Endothelial cell of umbilical vein (primary cell): ENCODE data around the gene CHRNA1. TPM values are rescaled to one million over a fixed set of nuclear protein-coding genes. Genes with fewer than 3 reads are reported as not detected.

Source experiments
- BruUV-seq: library from RNA; stranded (reverse); fragments of 400-500 nt; replicated peaks from 2 replicates; lab custom pipeline; 2021; lab: Mats Ljungman, UMichigan
- CTCF ChIA-PET: fragments of 300-600, 350-600 bp; sonication (Branson Sonifier 250); formaldehyde crosslinking; loops from one replicate; lab custom pipeline; 2021; ENCODE audit warnings: antibody characterized with exemption, inconsistent platforms; lab: Charles Lee
- POLR2A ChIA-PET: fragments of 300-600, 350-600 bp; sonication (Branson Sonifier 250); formaldehyde crosslinking; loops from one replicate; lab custom pipeline; 2021; ENCODE audit warnings: antibody characterized with exemption, inconsistent platforms; lab: Charles Lee
- DNase-seq: peaks from one replicate; pipeline ENCODE4 v3.0.0-alpha.2; 2011; ENCODE audit warnings: low read depth, low spot score
- FAIRE-seq: peaks from 2 replicates; lab custom pipeline; 2011; peaks lifted over from hg19 to GRCh38; lab: Jason Lieb, UNC
- H2AFZ ChIP-seq: 2 replicates; pipeline ENCODE4 v1.6.0; 2012; ENCODE audit warnings: low read depth, low read length, control low read depth, inconsistent platforms
- H3K27ac ChIP-seq: 2 replicates; pipeline ENCODE4 v1.5.1; 2011; ENCODE audit warnings: low read depth, mild to moderate bottlenecking, control low read depth, low read length, moderate library complexity; ENCODE audit not compliant: insufficient read depth
- H3K27me3 ChIP-seq, 2 experiments: 2 replicates each; pipeline versions ENCODE4 v1.6.0 to v1.6.1; 2011; ENCODE audit warnings: low read length in 2 of 2, mixed read lengths in 1 of 2; ENCODE audit not compliant: control insufficient read depth in 2 of 2, insufficient read depth in 2 of 2
- H3K36me3 ChIP-seq, 2 experiments: 2 replicates in 1 of 2; 3 replicates in 1 of 2; pipeline ENCODE4 v1.5.1; 2011; ENCODE audit warnings: low read length in 2 of 2, mild to moderate bottlenecking in 1 of 2, moderate library complexity in 1 of 2; ENCODE audit not compliant: control insufficient read depth in 2 of 2, insufficient read depth in 2 of 2; ENCODE audit errors: extremely low read depth in 1 of 2
- H3K4me1 ChIP-seq: 3 replicates; pipeline ENCODE4 v1.5.1; 2011; ENCODE audit warnings: mild to moderate bottlenecking, low read length; ENCODE audit not compliant: control insufficient read depth, insufficient read depth; ENCODE audit errors: extremely low read depth
- H3K4me2 ChIP-seq: 2 replicates; pipeline ENCODE4 v1.6.1; 2011; ENCODE audit warnings: low read length, control low read depth, mixed read lengths; ENCODE audit not compliant: insufficient read depth
- H3K4me3 ChIP-seq, 3 experiments: fragments of 200-600 bp in 1 of 3; sonication (generic), shearing (Covaris generic) in 1 of 3; replicated peaks in 1 of 3; 2 replicates each; pipeline ENCODE4 v1.5.1; 2011 to 2016; ENCODE audit warnings: control low read depth in 3 of 3, low read length in 3 of 3, mild to moderate bottlenecking in 2 of 3, inconsistent platforms in 1 of 3, low read depth in 1 of 3, moderate library complexity in 1 of 3; ENCODE audit not compliant: insufficient read depth in 1 of 3
- H3K79me2 ChIP-seq: 2 replicates; pipeline ENCODE4 v1.6.0; 2012; ENCODE audit warnings: low read length, inconsistent platforms; ENCODE audit not compliant: control insufficient read depth, insufficient read depth
- H3K9ac ChIP-seq: replicated peaks from 2 replicates; pipeline ENCODE3; 2011; ENCODE audit warnings: low read length, control low read depth; ENCODE audit not compliant: insufficient read depth; ENCODE audit errors: extremely low read depth
- H3K9me1 ChIP-seq: replicated peaks from 3 replicates; pipeline ENCODE4 v1.6.0; 2011; ENCODE audit warnings: mild to moderate bottlenecking, low read length; ENCODE audit not compliant: control insufficient read depth, insufficient read depth; ENCODE audit errors: extremely low read depth
- H3K9me3 ChIP-seq: replicated peaks from 2 replicates; pipeline ENCODE4 v1.5.1; 2012; ENCODE audit warnings: low read length, inconsistent platforms; ENCODE audit not compliant: control insufficient read depth, insufficient read depth
- H4K20me1 ChIP-seq: replicated peaks from 2 replicates; pipeline ENCODE3; 2011; ENCODE audit warnings: mild to moderate bottlenecking, low read length; ENCODE audit not compliant: control insufficient read depth, insufficient read depth; ENCODE audit errors: extremely low read depth
- EZH2 ChIP-seq: IDR thresholded peaks from 2 replicates; pipeline ENCODE4 v1.6.1; 2012; ENCODE audit warnings: borderline replicate concordance, low read depth, mild to moderate bottlenecking, moderate library complexity, low read length, inconsistent platforms; ENCODE audit not compliant: severe bottlenecking
- FOS ChIP-seq: IDR thresholded peaks from 2 replicates; pipeline ENCODE4 v1.6.1; 2011; ENCODE audit warnings: mild to moderate bottlenecking, low read length, moderate library complexity, borderline replicate concordance; ENCODE audit not compliant: insufficient read depth
- GATA2 ChIP-seq: IDR thresholded peaks from 2 replicates; pipeline ENCODE4 v1.7.0; 2011; ENCODE audit warnings: low read depth, mild to moderate bottlenecking, moderate library complexity, mixed read lengths, low read length; ENCODE audit not compliant: insufficient read length, insufficient read depth
- JUN ChIP-seq: IDR thresholded peaks from 2 replicates; pipeline ENCODE4 v1.6.1; 2011; ENCODE audit warnings: borderline replicate concordance, low read depth; ENCODE audit not compliant: insufficient read length, insufficient read depth
- MYC ChIP-seq: IDR thresholded peaks from one replicate; pipeline ENCODE4 v1.6.1; 2011; ENCODE audit warnings: mild to moderate bottlenecking, low read depth, low read length
- POLR2A ChIP-seq: IDR thresholded peaks from 2 replicates; pipeline ENCODE4 v1.6.1; 2012; ENCODE audit warnings: low read depth, mild to moderate bottlenecking, control low read depth, low read length
- POLR2AphosphoS5 ChIP-seq: IDR thresholded peaks from 2 replicates; pipeline ENCODE4 v1.6.1; 2012; ENCODE audit warnings: low read depth, mild to moderate bottlenecking, control low read depth, low read length, moderate library complexity; ENCODE audit not compliant: insufficient read depth
- dilution Hi-C: fragments of 300-500 bp; cut with MboI; formaldehyde crosslinking; loops from one replicate; pipeline ENCODE4 v1.15.0; 2019; ENCODE audit warnings: low sequenced_read_pairs; ENCODE audit not compliant: extremely low pct_ligation_motif_present
- intact Hi-C: fragments of 100-400 bp; cut with micrococcal nuclease; formaldehyde crosslinking; loops from one replicate; pipeline ENCODE4 v1.10.0; 2022
- polyA plus RNA-seq, 4 experiments: library from polyadenylated mRNA; depleted of rRNA in 3 of 4; stranded (reverse) in 3 of 4; unstranded in 1 of 4; fragments of >200 nt; gene quantifications; 2 replicates each; pipeline versions ENCODE4 v1.2.1 to v1.2.3, GENCODE V29; 2011 to 2012; ENCODE audit warnings: missing spikeins in 1 of 4
- total RNA-seq: library from RNA; stranded (reverse); gene quantifications from 2 replicates; pipeline ENCODE4 v1.2.3, GENCODE V29; 2021
- TF ChIP-seq, protein P1 (sequence below): IDR thresholded peaks from 2 replicates; pipeline ENCODE4 v1.6.1; 2011; ENCODE audit not compliant: insufficient read depth, insufficient read length
- TF ChIP-seq, protein P2 (sequence below), 2 donors: IDR thresholded peaks; 1 replicate in 1 of 2; 2 replicates in 1 of 2; pipeline ENCODE4 v1.5.1; 2011; ENCODE audit warnings: low read length in 2 of 2, mild to moderate bottlenecking in 2 of 2, moderate library complexity in 2 of 2, control low read depth in 1 of 2, inconsistent platforms in 1 of 2, low read depth in 1 of 2; ENCODE audit not compliant: insufficient read depth in 1 of 2; ENCODE audit errors: extremely low read depth in 1 of 2

The CHRNA1 gene
- total and polyA plus RNA-seq, 2 donors (not counting 3 experiments of a cell fraction or from before 2014, with no cell fraction given) = 11.3 to 18.2 TPM

DNA sequence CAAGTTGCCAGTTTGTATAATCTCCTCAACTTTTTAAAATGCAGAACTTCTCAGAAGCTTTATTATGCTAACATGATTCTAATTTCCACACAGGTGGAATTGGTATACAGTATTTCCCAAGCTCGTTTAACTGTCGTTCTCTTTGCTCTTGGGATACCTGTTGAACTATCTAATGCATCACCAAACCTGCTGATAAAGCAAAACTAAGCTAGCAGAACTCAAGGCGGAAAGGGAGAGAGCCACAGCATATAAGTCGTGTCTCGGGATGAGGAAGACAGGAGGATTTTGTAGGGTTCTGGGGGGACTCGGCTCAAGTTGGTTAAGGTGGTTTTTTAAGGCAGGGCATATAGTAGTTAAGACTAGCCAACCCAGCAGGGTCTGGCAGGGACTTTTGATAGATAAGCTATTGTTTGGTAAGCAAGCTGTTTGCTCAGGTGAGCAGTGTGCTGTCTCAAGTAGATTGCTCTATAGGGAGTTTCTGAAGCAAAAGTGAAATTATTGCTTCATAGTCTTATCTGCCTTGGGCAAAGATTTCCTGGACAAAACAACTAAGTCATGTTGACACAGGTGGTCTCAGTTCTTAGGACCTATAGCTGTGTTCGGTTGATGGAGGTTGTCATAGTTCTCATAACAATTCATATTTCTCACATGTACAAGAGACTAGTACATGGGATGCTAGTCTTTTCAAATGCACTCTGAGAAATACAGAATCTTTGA is 28.2 kb upstream of the CHRNA1 start:
- FAIRE-seq (peak; percentile 35), DNase-seq (peak; percentile 74)
- H3K9me1 ChIP-seq = no peaks in the 10 kb centered on the region
- no peak overlapping the region for H2AFZ ChIP-seq
- TF ChIP-seq GATA2 (no peak), POLR2A (no peak), EZH2 (no peak), JUN (no peak)
- TF ChIP-seq, protein P1, sequence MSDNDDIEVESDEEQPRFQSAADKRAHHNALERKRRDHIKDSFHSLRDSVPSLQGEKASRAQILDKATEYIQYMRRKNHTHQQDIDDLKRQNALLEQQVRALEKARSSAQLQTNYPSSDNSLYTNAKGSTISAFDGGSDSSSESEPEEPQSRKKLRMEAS = no peak
- no TSS peak for BruUV-seq
- dilution Hi-C loops (no loop called here), intact Hi-C loops (no loop called here)
- ChIA-PET CTCF (interaction anchor here (0.5 to 7.4 kb wide), 4 partner anchors 11 to 44 kb away, joined by 3 to 48 read pairs (median 7); no protein-coding TSS in a partner anchor), POLR2A (no interaction called here)
- no peak overlapping the region for H3K4me3 ChIP-seq
- H3K79me2 ChIP-seq = no peaks in the 10 kb centered on the region
- no peaks in the 10 kb centered on the region for H3K9me3 ChIP-seq
- no peaks in the 10 kb centered on the region for H3K27me3 ChIP-seq
- H3K27ac ChIP-seq = no peak overlapping the region
- peaks cover 5% of the 10 kb centered on the region for H3K4me1 ChIP-seq
- no peak overlapping the region for H3K4me2 ChIP-seq
- H3K9ac ChIP-seq = no peak overlapping the region
- no peaks in the 10 kb centered on the region for H3K36me3 ChIP-seq
- H4K20me1 ChIP-seq = no peaks in the 10 kb centered on the region

DNA sequence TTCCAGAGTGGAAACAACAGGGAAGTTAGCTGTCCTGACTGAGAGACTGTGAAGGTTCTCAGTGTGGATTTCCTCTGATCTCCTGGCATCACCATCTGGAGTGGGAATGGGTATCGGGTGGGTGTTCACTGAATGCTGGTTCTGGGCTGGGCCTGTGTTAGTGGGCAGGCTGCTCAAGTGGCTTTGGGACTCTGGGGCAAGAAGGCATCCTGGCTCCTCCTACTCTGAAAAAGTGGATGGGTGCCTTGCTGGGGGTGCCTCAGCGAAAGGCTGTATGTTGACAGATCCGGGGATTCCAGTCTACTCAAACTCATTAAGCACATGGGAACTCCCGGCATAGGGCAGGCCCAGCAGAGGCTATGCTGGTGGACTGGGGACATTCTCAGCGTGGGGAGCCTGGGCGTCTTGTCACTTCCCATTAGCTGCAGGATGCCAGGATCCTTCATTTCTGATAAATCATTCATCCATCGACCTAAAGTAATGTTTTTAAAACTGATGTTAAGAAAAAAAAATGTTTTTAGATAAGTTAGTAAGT is 27.5 kb upstream of the CHRNA1 start:
- Histone ChIP-seq H3K27ac (no peak overlapping the region), H3K36me3 (no peaks in the 10 kb centered on the region), H3K27me3 (no peaks in the 10 kb centered on the region), H3K9ac (no peak overlapping the region), H3K4me2 (no peak overlapping the region), H3K79me2 (no peaks in the 10 kb centered on the region), H2AFZ (no peak overlapping the region), H3K4me1 (peaks cover 5% of the 10 kb centered on the region), H3K4me3 (no peak overlapping the region), H3K9me3 (no peaks in the 10 kb centered on the region), H3K9me1 (no peaks in the 10 kb centered on the region), H4K20me1 (no peaks in the 10 kb centered on the region)
- DNase-seq = no peak
- CTCF ChIA-PET = interaction anchor here (0.5 to 7.4 kb wide), 3 partner anchors 15 to 43 kb away, joined by 3 to 48 read pairs (median 10); no protein-coding TSS in a partner anchor
- dilution Hi-C loops (no loop called here), intact Hi-C loops (no loop called here)
- TF ChIP-seq, protein P1 = no peak
- TF ChIP-seq JUN (no peak), FOS (no peak), EZH2 (no peak), POLR2A (no peak), POLR2AphosphoS5 (no peak), MYC (no peak)
- TF ChIP-seq, protein P2, sequence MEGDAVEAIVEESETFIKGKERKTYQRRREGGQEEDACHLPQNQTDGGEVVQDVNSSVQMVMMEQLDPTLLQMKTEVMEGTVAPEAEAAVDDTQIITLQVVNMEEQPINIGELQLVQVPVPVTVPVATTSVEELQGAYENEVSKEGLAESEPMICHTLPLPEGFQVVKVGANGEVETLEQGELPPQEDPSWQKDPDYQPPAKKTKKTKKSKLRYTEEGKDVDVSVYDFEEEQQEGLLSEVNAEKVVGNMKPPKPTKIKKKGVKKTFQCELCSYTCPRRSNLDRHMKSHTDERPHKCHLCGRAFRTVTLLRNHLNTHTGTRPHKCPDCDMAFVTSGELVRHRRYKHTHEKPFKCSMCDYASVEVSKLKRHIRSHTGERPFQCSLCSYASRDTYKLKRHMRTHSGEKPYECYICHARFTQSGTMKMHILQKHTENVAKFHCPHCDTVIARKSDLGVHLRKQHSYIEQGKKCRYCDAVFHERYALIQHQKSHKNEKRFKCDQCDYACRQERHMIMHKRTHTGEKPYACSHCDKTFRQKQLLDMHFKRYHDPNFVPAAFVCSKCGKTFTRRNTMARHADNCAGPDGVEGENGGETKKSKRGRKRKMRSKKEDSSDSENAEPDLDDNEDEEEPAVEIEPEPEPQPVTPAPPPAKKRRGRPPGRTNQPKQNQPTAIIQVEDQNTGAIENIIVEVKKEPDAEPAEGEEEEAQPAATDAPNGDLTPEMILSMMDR (IDR thresholded peaks at IDR 0.05; ENCODE audit: extremely low read depth in 1 of 2, insufficient read depth in 1 of 2, low read depth in 1 of 2, low read length in 2 of 2) = no peak
- no TSS peak for BruUV-seq
- POLR2A ChIA-PET = no interaction called here
- FAIRE-seq = no peak
